WERI-Rb-1 (cell line): ENCODE measurements around the gene RHBDF2.

Experiments
- DNase-seq: peaks from one replicate; pipeline ENCODE4 v3.0.0-alpha.2; 2020
- H3K27ac ChIP-seq: fragments of 250-450 bp; sonication (Bioruptor Pico); 2 replicates; pipeline ENCODE4 v1.5.1; 2020; ENCODE audit warnings: mild to moderate bottlenecking, moderate library complexity
- H3K27me3 ChIP-seq: fragments of 250-450 bp; sonication (Bioruptor Pico); 2 replicates; pipeline ENCODE4 v1.5.1; 2021; ENCODE audit warnings: mild to moderate bottlenecking, low read depth, moderate library complexity; ENCODE audit not compliant: insufficient read depth, severe bottlenecking
- H3K36me3 ChIP-seq: fragments of 250-450 bp; sonication (Bioruptor Pico); 2 replicates; pipeline ENCODE4 v1.5.1; 2020; ENCODE audit warnings: mild to moderate bottlenecking, moderate library complexity
- H3K4me3 ChIP-seq: 2 replicates; pipeline ENCODE4 v1.5.1; 2011; ENCODE audit warnings: low read depth, mild to moderate bottlenecking, control low read depth, low read length
- H3K9me3 ChIP-seq: fragments of 250-450 bp; sonication (Bioruptor Pico); 2 replicates; pipeline ENCODE4 v1.5.1; 2021; ENCODE audit warnings: mild to moderate bottlenecking, moderate library complexity; ENCODE audit not compliant: severe bottlenecking
- CTCF ChIP-seq: IDR thresholded peaks from 2 replicates; pipeline ENCODE4 v1.5.1; 2011; ENCODE audit warnings: low read depth, mild to moderate bottlenecking, control low read depth, inconsistent platforms, low read length

RHBDF2 gene

DNA sequence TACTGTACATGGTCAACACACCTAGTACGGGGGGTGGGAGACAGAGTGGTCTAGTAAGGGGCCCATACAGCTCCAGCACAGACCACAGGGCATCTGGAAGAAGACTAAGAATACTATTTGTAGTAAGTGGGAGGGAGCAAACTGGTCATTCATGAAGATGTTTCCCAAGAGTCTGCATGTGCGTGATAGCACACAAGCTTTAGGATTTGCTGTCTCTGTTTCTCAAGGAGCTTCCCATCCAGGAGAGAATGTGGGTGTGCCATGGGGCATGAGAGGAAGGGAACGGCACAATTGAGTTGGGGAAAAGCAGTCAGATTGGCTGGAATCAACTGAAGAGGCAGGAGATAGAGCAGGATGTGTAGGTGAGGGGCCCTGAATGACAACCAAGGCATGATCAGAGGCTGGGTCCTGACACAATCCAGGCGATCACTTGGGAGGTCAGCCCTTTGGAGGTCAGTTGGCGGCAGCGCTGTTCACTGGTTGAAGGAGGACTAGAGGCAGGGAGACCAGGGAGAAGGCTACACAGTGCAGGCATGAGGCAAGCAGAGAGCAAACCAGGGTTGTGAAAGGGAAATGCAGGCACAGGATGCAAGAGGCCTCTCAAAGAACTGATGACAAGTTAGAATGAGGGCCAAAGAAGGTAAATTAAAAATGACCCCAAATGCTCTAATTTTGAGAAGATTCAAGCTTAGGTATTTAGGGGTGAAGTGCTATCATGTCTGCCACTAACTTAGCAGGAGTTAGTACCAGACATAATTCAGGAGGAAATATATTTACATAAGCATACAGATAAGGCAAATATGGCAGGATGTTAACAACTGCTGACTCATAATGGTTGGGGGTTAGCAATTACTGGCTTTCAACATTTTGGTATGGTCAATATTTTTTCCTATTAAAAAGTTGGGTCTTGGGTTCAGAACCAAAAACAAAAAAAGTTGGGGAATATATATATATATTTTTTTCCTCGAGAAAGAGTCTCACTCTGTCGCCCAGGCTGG, 58.6 kb downstream of the RHBDF2 start:
- H3K27ac ChIP-seq: no peak overlapping the region
- H3K4me3 ChIP-seq: no peak overlapping the region
- TF ChIP-seq CTCF: no peak

DNA sequence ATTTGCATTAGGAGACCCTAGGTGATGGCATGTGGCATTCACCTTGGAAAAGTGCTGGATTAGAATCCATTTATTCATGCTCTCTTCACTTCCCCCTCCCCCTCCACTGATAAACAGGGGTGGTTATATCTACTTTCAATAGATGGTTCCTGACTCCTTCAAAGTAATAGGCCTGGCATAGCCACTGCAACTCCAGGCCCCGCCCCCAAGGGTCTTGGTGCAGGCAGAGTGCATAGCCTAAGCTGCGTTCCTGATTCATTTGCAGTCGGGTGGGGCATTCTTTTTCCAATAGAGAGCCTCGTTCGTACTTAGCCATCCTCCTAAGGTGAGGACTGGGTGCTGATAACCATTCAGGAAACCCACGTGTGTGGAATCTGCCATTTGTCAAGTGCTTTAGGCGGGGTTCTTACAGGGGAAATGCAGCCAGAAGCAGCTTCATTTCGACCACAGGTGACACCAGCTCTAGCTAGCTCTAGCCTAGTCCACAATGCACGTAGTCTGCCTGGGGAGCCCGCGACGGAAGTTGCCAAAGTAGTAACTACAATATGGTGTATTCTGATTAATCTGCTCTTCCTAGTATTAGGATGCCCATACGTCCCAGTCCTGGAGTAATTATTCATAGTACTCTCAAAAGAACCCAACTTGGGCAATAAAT, 59.4 kb downstream of the RHBDF2 start:
- H3K4me3 ChIP-seq: no peak overlapping the region
- peaks cover 16% of the 10 kb centered on the region for H3K36me3 ChIP-seq
- no peaks in the 10 kb centered on the region for H3K27me3 ChIP-seq
- H3K9me3 ChIP-seq: no peaks in the 10 kb centered on the region
- no peak for TF ChIP-seq CTCF
- no peak overlapping the region for H3K27ac ChIP-seq
- no peak for DNase-seq

More for the DNA sequence above, 58.6 kb downstream of the RHBDF2 start:
- no peaks in the 10 kb centered on the region for H3K9me3 ChIP-seq
- H3K27me3 ChIP-seq: no peaks in the 10 kb centered on the region
- no peak for DNase-seq
- peaks cover 14% of the 10 kb centered on the region for H3K36me3 ChIP-seq

DNA sequence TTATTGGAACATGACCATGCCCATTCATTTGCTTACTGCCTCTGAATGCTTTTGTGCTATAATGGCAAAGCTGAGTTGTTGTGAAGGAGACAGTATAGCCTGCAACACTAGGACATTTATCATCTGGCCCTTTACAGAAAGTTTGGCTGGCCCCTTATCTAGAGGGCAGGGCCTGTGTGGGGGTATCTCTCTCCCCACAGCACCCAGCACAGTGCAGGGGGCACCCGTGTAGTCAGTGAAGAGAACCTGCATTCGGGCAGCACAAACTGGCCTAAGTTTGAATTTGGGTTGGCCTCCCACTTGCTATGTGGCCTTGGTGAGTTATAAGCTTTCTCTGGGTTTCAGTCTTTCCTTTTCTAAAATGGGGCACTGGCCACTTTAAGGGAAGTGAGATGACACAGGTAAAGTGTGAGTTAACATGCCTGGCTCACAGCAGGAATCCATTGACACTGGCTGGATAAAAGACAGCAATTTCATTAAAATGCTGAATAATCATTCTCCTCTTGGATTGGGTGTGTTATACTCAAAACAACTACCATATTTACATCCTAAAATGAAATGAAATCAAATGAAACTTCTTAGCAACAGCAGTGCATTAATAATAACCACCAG, 60.4 kb downstream of the RHBDF2 start:
- no peaks in the 10 kb centered on the region for H3K27me3 ChIP-seq
- H3K9me3 ChIP-seq: no peaks in the 10 kb centered on the region
- no peak for TF ChIP-seq CTCF
- no peak for DNase-seq
- peaks cover 18% of the 10 kb centered on the region for H3K36me3 ChIP-seq
- no peak overlapping the region for H3K4me3 ChIP-seq
- no peak overlapping the region for H3K27ac ChIP-seq

DNA sequence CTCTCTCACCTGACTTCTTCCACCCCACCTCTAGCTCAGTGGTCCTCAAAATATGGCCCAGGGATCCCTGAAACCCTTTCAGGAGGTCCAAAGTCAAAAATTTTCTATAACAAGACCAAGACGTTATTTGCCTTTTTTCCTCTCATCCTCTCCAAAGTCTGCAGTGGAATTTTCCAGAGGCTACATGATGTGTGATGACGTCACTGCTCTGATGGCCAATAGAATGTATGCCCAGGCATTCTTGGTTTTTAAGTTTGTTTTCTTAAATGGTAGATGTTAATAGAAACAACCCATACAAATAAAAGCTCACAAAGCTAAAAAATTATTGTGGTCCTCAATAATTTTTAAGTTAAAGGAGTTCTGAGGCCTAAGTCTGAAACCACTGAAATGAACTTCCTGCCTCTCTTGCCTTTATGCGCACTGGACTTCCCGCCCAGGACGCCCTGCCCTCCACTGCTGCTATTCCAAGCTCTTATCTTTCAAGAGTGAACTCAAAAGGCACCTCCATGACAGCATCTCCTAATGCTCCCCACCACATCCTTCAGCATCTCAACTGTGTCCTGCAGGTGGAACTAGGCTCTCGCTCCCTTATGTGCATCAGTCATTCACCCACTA, 61.8 kb downstream of the RHBDF2 start:
- TF ChIP-seq CTCF: no peak
- DNase-seq: no peak
- H3K27ac ChIP-seq: no peak overlapping the region

GRCh38 chr17:76438906-76439305, 62.3 kb downstream of the RHBDF2 start:
- Histone ChIP-seq H3K4me3 (no peak overlapping the region), H3K27ac (no peak overlapping the region), H3K27me3 (no peaks in the 10 kb centered on the region), H3K36me3 (peaks cover 12% of the 10 kb centered on the region), H3K9me3 (no peaks in the 10 kb centered on the region)
- no peak for TF ChIP-seq CTCF
- DNase-seq: no peak

More for the DNA sequence above, 61.8 kb downstream of the RHBDF2 start:
- Histone ChIP-seq H3K4me3 (no peak overlapping the region), H3K27me3 (no peaks in the 10 kb centered on the region), H3K9me3 (no peaks in the 10 kb centered on the region), H3K36me3 (peaks cover 18% of the 10 kb centered on the region)
